Tibial nerve (tissue), 4 donors: ENCODE data around the gene SDCCAG8. TPM values are rescaled to one million over a fixed set of nuclear protein-coding genes. Genes with fewer than 3 reads are reported as not detected.

Experiments used
- DNase-seq, 2 donors: peaks; one replicate each; pipeline ENCODE4 v3.0.0-alpha.2; 2019; ENCODE audit warnings: low spot score in 2 of 2
- H3K27ac ChIP-seq, 4 donors: fragments of 200-600 bp; sonication (generic) in 3 of 4; one replicate each; pipeline ENCODE4 v1.5.1; 2017 to 2019; ENCODE audit warnings: mild to moderate bottlenecking in 1 of 4
- H3K27me3 ChIP-seq, 2 donors: fragments of 200-600 bp; sonication (generic) in 1 of 2; one replicate each; pipeline versions ENCODE4 v1.5.1 to v1.6.0; 2017 to 2019
- H3K36me3 ChIP-seq, 3 donors: fragments of 200-600 bp; sonication (generic); one replicate each; pipeline ENCODE4 v1.5.1; 2018 to 2019
- H3K4me1 ChIP-seq, 4 donors: fragments of 200-600 bp; sonication (generic) in 3 of 4; one replicate each; pipeline ENCODE4 v1.5.1; 2017 to 2019
- H3K4me3 ChIP-seq, 4 donors: fragments of 200-600 bp; sonication (generic) in 3 of 4; one replicate each; pipeline ENCODE4 v1.5.1; 2017 to 2019; ENCODE audit warnings: mild to moderate bottlenecking in 1 of 4, moderate library complexity in 1 of 4
- H3K9me3 ChIP-seq, 4 donors: fragments of 200-600 bp; sonication (generic) in 3 of 4; one replicate each; pipeline ENCODE4 v1.5.1; 2017 to 2019
- EP300 ChIP-seq, 2 donors: sonication (generic); formaldehyde crosslinking; IDR thresholded peaks; one replicate each; pipeline ENCODE4 v1.6.1; 2017; ENCODE audit warnings: antibody characterized with exemption in 2 of 2, mild to moderate bottlenecking in 1 of 2
- POLR2A ChIP-seq, 2 donors: fragments of 450-650 bp; IDR thresholded peaks; one replicate each; pipeline ENCODE4 v1.6.1; 2017; ENCODE audit warnings: antibody characterized with exemption in 2 of 2, mild to moderate bottlenecking in 2 of 2, moderate library complexity in 2 of 2
- WGBS, 2 donors: methylation state at CpG; one replicate each; pipeline ENCODE4 v1.1.5; 2018; 5-methylcytosine and 5-hydroxymethylcytosine counted together
- total RNA-seq, 4 donors: library from RNA; depleted of rRNA; stranded (reverse); fragments of >200 nt; gene quantifications; one replicate each; pipeline ENCODE4 v1.1.0, GENCODE V29; 2016
- TF ChIP-seq, protein P1 (sequence below), 5 experiments: fragments of 200-600 bp in 3 of 5; fragments of 450-650 bp in 2 of 5; sonication (generic) in 3 of 5; IDR thresholded peaks; one replicate each; pipeline ENCODE4 v1.5.1; 2016 to 2019; ENCODE audit warnings: antibody characterized with exemption in 5 of 5, mild to moderate bottlenecking in 3 of 5, moderate library complexity in 2 of 5

The SDCCAG8 gene
- total RNA-seq, 4 donors from 2014 or later: 39.0 to 86.5 (median 56.0) TPM

DNA sequence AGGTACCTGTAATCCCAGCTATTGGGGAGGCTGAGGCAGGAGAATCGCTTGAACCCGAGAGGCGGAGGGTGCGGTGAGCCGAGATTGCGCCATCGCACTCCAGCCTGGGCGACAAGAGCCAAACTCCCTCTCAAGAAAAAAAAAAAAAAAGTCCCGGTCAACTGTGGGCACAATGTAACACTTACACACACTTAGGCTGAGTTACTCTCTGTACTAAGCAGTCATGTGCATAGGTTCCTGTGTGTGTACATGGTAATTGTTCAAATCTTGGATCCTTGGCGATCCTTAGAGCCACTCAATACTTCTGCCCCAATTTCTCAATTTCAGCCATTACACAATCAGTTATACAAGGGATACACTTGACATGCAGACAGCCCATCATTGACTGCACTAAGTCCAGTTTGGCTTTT is 11.6 kb downstream of the SDCCAG8 start:
- Histone ChIP-seq H3K4me1 (peaks cover 0 to 73% (median 33%) of the 10 kb centered on the region in 4 donors), H3K27ac (peak overlapping the region in 2 of 4 donors; percentile 65 to 75), H3K9me3 (no peaks in the 10 kb centered on the region), H3K27me3 (no peaks in the 10 kb centered on the region), H3K36me3 (peaks cover 0 to 7% (median 0%) of the 10 kb centered on the region in 3 donors), H3K4me3 (no peak overlapping the region)
- DNase-seq: no peak
- 77 to 80% methylated on average over 10 of the region's 10 CpGs for WGBS, 2 donors
- TF ChIP-seq, protein P1, sequence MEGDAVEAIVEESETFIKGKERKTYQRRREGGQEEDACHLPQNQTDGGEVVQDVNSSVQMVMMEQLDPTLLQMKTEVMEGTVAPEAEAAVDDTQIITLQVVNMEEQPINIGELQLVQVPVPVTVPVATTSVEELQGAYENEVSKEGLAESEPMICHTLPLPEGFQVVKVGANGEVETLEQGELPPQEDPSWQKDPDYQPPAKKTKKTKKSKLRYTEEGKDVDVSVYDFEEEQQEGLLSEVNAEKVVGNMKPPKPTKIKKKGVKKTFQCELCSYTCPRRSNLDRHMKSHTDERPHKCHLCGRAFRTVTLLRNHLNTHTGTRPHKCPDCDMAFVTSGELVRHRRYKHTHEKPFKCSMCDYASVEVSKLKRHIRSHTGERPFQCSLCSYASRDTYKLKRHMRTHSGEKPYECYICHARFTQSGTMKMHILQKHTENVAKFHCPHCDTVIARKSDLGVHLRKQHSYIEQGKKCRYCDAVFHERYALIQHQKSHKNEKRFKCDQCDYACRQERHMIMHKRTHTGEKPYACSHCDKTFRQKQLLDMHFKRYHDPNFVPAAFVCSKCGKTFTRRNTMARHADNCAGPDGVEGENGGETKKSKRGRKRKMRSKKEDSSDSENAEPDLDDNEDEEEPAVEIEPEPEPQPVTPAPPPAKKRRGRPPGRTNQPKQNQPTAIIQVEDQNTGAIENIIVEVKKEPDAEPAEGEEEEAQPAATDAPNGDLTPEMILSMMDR (IDR thresholded peaks at IDR 0.05): no peak
- TF ChIP-seq EP300 (IDR thresholded peaks at IDR 0.05): peak in 1 of 2 donors; percentile 59

DNA sequence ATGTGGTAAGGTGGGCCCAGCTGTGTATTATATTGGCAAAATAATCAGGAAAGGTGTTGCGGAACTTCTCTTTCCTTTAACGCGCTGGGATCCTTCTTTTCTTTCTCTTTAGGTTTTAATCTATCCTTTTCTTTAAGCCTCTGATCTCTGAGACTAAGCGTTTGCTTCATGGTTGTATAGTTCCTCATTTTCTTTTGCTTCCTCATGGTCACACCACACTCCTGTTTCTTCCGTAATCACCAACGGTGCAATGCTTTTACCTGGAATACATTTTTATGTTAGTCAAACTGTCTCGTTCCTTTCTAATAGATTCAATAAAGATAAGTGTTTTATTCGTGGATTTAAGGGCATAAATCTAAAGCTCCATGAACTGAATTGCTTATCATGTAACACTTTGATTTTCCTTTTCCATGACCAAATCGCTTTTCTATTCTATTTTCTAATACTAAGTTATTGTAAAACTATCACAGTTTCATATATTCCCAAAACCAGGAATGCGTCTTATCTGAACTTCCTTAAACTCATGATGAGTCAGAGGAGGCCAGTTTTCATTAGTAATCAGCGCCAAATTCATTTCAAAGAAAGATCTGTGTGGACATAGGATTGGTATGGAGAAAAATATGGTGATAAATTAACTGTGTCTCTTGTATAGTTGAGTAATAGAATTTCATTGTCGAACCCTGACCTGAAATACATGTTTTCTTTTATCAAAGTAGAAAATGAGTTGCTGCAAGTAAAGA is 12.2 kb downstream of the SDCCAG8 start:
- WGBS, 2 donors: 62 to 65% methylated on average over 12 of the region's 12 CpGs
- Histone ChIP-seq H3K36me3 (peaks cover 0 to 9% (median 0%) of the 10 kb centered on the region in 3 donors), H3K4me3 (no peak overlapping the region), H3K9me3 (no peaks in the 10 kb centered on the region), H3K27me3 (no peaks in the 10 kb centered on the region), H3K27ac (peak overlapping the region in 2 of 4 donors; percentile 65 to 75), H3K4me1 (peaks cover 0 to 67% (median 33%) of the 10 kb centered on the region in 4 donors)
- no peak for DNase-seq
- TF ChIP-seq EP300 (IDR thresholded peaks at IDR 0.05): no peak
- TF ChIP-seq, protein P1 (IDR thresholded peaks at IDR 0.05): no peak
- no peak for TF ChIP-seq POLR2A (IDR thresholded peaks at IDR 0.05)

DNA sequence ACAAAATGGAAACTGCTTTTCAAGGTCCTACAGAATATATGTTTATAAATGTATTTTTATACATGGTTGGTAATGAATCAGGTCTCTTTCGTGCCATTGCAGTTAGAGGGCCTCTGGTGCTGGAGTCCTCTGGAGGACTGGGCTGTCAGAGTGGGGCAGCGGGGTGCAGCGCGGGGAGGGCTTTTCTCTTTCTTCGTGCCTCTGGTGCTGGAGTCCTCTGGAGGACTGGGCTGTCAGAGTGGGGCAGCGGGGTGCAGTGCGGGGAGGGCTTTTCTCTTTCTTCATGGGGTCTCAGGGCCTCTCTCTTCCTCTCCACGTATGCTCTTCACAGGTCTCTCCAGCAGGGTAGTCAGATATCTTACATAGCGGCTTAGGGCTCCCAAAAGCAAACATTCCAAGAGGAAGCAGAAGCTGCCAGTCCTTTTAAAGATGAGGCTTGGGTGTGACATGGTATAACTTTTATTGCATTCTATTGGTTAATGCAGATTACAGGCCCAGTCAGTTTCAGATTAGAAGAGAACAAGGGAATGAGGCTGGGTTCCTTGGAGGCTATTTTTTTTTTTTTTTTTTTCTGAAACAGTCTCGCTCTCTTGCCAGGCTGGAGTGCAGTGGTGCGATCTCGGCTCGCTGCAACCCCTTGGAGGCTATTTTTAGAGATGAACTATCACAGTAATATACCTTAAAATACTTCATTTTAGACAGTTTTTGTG is 13.1 kb downstream of the SDCCAG8 start:
- TF ChIP-seq POLR2A (IDR thresholded peaks at IDR 0.05) (no peak), EP300 (IDR thresholded peaks at IDR 0.05) (no peak)
- TF ChIP-seq, protein P1 (IDR thresholded peaks at IDR 0.05): no peak
- H3K27ac ChIP-seq: peak overlapping the region in 2 of 4 donors; percentile 65 to 75
- H3K9me3 ChIP-seq: no peaks in the 10 kb centered on the region
- H3K36me3 ChIP-seq: peaks cover 0 to 16% (median 0%) of the 10 kb centered on the region in 3 donors
- H3K4me1 ChIP-seq: peaks cover 0 to 59% (median 31%) of the 10 kb centered on the region in 4 donors
- no peak for DNase-seq
- H3K27me3 ChIP-seq: no peaks in the 10 kb centered on the region
- 76 to 81% methylated on average over 13 of the region's 13 CpGs for WGBS, 2 donors
- H3K4me3 ChIP-seq: no peak overlapping the region

DNA sequence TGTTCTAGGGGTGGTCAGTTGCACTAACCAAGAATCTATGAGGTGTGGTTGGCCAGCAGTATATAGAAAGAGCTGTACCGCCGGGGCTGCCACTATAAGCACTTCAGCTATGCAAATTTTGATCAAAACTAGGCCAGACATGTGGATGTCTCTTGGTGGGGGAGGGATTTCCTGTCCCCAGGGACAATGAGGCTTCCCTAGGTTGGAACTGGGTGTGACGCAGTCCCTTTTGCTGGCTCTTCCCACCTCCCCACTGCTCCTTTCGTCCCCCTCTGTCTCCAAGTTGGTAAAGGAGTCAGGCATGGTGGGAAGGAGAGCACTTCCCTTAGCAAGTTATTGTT is 13.6 kb downstream of the SDCCAG8 start:
- TF ChIP-seq EP300 (IDR thresholded peaks at IDR 0.05): no peak
- no peak for TF ChIP-seq POLR2A (IDR thresholded peaks at IDR 0.05)
- TF ChIP-seq, protein P1 (IDR thresholded peaks at IDR 0.05): no peak
- Histone ChIP-seq H3K27ac (peak overlapping the region in 2 of 4 donors; percentile 3 to 75), H3K9me3 (no peaks in the 10 kb centered on the region), H3K27me3 (no peaks in the 10 kb centered on the region), H3K4me1 (peaks cover 0 to 54% (median 29%) of the 10 kb centered on the region in 4 donors), H3K4me3 (no peak overlapping the region), H3K36me3 (peaks cover 0 to 21% (median 0%) of the 10 kb centered on the region in 3 donors)
- 95 to 100% methylated on average over 4 of the region's 4 CpGs for WGBS, 2 donors
- DNase-seq: no peak
